ENCODE measurements around the gene SAPCD1.
"Not testable (repeated sequence)": the region's sequence is repeated elsewhere in the genome, so short reads cannot be mapped to it uniquely, and the experiment has no call there.

Gene SAPCD1

GRCh38 chr6:31776485-31776988 is 14.1 kb downstream of the SAPCD1 start:
- peak in 13 of 56 donors; percentile 13 to 81 (median 39) for DNase-seq

DNA sequence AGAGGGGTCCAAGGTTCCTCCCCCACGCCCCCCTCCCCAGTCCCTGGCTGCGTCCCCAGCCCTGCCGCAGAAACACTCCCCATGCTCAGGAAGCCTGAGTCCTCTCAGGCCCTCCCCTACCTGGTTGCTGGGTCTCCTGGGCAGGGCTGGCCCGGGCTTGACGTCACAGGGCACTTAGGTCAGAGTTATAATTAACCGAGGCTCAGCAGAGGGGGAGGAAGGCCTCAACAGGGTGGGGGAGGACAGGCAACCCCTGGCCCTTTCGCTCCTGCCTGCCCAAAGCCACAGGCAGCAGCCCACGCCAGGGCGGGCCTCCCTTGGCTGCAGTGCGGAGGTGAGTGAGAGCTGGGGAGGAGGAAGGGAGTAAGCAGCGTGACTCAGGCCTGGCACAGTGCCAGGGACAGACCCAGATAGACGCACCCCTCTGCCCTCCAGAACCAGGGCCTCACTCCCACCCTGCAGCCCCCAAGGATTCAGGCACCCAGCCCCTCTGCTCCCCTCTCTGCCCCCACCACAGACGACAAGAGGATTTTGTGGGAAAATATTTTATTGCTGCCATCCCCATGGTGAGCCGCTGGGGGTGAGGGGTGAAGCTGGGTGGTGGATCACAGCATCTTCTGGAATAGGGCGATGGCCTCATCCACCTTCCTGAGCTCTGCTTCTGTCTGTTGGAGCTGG is 14.7 kb downstream of the SAPCD1 start, which contains the start of gene VWA7:
VWA7 (minus strand) TSS at position 340 of the 678 bp plus-strand sequence. CDS start 549 bp downstream, outside the sequence.
- peak in 29 of 56 donors; percentile 6 to 86 (median 32) for DNase-seq

GRCh38 chr6:31777667-31778050 is 15.2 kb downstream of the SAPCD1 start:
- no peak for DNase-seq

- DNase-seq = no peak
Measured at GRCh38 chr6:31778193-31778592, 15.7 kb downstream of the SAPCD1 start.

- DNase-seq = no peak
Measured at GRCh38 chr6:31778999-31779885, 16.8 kb downstream of the SAPCD1 start.

- no peak for DNase-seq
Measured at GRCh38 chr6:31779908-31780307, 17.5 kb downstream of the SAPCD1 start.

DNA sequence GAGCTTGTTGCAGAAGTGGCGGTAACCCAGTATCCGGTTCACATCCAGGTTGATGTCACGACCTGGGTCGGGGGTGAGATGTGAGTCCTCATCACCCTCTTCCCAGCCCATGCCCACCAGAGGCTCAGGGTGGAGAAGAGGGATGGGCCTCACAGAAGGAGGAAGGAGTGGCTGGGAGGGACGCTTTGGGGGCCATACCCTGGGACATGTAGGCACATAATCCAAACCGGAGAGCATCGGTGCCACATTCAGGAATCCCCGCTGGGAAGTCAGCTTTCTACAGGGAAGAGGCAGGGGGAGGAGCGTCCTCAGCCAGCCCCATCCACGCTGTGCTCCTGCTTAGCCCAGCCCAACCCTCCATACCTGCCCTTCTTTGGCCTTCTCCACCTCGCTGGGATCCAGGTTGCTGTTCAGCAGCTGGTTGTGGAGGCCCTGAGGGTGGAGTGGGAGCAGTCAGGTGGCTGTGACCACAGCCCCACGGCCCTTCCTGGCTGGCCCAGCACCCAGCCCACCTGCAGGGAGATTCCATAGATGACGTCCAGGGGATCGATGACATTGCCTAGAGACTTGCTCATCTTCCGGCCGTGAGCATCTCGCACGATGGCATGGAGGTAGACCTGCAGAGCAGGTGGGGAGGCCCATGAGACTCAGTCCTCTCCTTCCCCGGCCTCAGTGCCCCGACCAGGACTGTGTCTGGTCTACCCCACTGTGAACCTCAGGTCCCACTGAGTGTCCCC is 18.2 kb downstream of the SAPCD1 start:
- DNase-seq = no peak

- DNase-seq = no peak
Measured at GRCh38 chr6:31781244-31782125, 19.0 kb downstream of the SAPCD1 start.

GRCh38 chr6:31782126-31782855 is 19.8 kb downstream of the SAPCD1 start:
- no peak for DNase-seq

GRCh38 chr6:31784098-31784925 is 21.9 kb downstream of the SAPCD1 start:
- peak in 4 of 56 donors; percentile 4 to 18 (median 10) for DNase-seq

DNA sequence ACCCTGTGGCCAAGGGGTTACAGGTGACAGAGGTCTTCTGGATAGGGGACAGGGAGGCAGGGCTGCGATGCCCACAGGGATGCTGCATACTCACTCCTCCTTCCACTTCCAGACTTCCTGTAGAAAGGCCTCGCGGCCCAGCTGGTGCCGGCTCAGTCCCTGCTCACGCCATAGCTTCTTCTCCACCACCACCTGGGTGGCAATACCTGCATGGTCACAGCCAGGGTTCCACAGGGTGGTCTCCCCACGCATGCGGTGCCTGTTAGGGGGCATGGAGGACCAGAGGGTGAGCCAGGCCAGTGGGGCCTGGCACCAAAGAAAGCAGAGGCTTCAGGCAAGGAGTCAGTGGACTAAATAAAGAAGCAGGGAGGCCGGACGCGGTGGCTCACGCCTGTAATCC is 23.0 kb downstream of the SAPCD1 start:
- DNase-seq = no peak

- DNase-seq = peak in 20 of 56 donors; percentile 4 to 59 (median 20)
Measured at GRCh38 chr6:31791324-31792089, 29.1 kb downstream of the SAPCD1 start.

DNA sequence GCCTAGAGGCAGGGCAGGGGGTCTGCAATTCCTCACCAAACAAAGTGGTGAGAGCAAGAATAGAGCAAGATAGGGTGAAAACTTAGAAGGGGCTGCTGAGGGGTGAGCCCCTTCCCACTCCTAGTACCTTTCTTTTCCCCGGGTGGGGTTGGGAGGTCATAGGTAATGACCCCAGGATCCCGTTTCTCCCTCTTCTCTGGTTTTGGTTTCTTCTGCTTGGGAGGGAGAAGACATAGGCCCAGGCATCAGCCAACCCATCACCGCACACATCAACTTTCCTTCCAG is 29.6 kb downstream of the SAPCD1 start:
- no peak for DNase-seq

- DNase-seq = no peak
Measured at GRCh38 chr6:31792761-31793171, 30.3 kb downstream of the SAPCD1 start.

GRCh38 chr6:31793927-31794245 is 31.4 kb downstream of the SAPCD1 start:
- not testable (repeated sequence) for DNase-seq

GRCh38 chr6:31794294-31794865 is 31.9 kb downstream of the SAPCD1 start:
- DNase-seq = no peak

DNA sequence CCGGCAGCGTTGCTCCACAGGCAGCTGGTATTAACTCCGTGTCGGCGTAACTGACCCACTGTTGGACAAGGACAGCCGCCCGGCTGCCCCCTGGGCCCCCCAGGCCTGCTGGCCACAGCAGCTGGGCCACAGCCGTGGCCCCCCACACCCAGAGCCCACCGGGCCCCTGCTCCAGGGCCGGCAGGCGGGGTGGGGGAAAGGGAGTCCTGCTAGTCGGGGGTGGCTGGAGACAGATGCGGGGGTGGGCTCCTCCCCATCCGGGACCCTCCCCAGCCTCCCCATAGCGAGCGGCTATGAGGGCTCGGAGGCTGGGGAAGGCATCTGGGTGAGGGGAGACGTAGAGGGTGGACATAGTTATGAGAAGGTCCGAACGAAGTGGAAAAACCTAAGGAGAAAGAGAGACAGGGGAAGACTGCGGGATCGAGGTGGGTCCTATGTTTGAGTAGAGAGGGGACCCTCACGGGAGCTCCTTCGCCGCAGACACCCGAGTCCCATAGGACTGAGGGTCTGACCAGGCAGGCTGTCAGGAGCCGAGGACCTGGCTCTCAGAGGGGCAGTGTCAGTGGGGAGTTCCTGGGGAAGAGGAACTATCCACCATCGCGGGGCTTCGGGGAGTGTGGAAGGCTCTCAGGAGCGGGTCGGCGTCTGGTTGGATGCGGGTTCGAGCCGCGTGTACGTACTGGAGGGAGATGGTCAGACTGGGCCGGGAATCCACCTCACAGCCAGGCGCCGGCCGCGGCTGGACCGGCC is 32.6 kb downstream of the SAPCD1 start:
- peak in 4 of 56 donors; percentile 31 to 74 (median 51) for DNase-seq

Measured in nucleus accumbens (tissue), 56 donors.